Stimulated activated CD4-positive, alpha-beta T cell treated with anti-CD3 and anti-CD28 coated beads, Interleukin-12 subunit alpha, Interleukin-12 subunit beta, amount 100 ng/mL, for 4 hours (primary cell): Measurements from ENCODE around the gene SLC12A6.

ENCODE experiments used
- DNase-seq: peaks from one replicate; pipeline ENCODE4 v3.0.0-alpha.2; 2020

SLC12A6 gene

DNA sequence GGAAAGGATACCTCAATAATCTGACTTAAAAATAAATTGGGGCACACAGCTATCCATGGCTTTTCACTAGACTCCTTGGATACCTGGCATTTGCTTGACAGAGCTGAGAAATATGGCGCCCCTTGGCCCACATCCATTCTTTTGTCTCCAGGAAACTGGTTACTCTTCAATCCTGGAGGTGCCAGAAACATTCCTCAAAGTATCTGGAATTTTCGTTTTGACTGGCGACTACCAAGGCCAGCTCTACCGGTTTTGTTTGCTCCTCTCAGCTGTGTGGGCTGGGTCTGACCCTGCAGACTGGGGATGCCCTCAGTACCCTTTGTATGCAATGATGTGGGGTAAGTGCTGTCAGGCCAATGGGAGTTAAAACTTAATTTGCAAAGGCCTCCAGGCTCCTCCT lies 154.6 kb downstream of the SLC12A6 start:
- DNase-seq: no peak
